ENCODE measurements around the gene LEAP2.
A peak's percentile ranks its signal among the peaks of the same experiment; 100 is the strongest.

LEAP2 gene

DNA sequence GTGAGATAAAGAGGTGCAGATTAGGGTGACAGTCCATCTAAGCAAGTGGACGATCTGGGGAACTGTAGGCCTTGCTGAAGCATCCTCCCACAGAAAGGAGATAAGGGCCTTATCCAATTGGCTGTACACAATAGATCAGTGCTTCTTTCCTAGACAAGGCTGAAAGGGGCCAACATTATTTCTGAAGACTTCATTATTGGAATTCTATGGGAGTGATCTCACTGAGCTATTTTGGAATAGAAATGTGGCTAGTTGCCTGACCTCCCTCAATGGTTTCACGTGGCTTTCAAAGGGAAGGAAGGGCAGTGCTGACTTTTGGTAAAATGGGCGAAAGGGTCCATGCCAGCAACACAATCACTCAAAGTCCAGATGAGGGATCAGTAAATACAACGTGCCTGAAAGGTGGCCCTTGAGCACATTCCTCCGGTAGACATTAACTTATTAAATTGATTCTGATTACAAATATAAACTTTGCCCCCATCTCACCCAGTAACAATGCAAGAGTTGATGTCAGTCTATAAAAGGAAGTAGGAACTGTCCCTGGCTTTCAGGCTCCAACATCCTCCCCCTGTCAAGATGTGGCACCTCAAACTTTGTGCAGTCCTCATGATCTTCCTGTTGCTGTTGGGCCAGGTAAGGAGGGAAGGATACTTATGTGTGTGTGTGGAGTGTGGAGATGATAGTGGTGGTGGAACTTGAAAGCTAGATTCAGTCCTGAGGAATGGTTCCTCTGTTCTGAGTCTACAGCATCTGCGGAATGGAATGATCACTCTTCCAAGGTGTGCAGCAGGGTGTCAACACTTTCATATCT lies at the start of gene LEAP2:
Gene LEAP2 (plus strand): TSS at position 550 of the 811 bp plus-strand sequence. CDS start 27 bp downstream, at position 577.
- DNase-seq: no peak

DNA sequence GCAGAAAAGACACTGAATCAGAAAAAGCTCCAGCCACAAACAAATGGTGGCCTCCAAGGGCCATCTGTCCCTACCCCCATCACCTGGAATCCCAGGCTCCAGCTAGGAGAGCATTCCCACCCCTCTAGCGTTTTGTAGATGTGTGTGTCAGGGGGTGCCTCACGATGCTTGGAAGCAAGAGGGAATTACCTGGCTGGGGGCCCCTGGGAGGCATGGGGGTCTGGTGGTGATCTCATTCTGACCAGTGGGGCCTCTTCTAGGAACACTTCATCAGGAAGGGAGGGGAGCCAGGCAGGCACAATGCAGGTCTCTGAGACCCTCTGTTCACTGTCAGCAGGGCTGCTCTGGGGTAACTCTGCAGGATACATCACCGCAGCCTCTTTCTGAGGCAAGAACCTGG lies 49.0 kb upstream of the LEAP2 start:
- DNase-seq: no peak

DNA sequence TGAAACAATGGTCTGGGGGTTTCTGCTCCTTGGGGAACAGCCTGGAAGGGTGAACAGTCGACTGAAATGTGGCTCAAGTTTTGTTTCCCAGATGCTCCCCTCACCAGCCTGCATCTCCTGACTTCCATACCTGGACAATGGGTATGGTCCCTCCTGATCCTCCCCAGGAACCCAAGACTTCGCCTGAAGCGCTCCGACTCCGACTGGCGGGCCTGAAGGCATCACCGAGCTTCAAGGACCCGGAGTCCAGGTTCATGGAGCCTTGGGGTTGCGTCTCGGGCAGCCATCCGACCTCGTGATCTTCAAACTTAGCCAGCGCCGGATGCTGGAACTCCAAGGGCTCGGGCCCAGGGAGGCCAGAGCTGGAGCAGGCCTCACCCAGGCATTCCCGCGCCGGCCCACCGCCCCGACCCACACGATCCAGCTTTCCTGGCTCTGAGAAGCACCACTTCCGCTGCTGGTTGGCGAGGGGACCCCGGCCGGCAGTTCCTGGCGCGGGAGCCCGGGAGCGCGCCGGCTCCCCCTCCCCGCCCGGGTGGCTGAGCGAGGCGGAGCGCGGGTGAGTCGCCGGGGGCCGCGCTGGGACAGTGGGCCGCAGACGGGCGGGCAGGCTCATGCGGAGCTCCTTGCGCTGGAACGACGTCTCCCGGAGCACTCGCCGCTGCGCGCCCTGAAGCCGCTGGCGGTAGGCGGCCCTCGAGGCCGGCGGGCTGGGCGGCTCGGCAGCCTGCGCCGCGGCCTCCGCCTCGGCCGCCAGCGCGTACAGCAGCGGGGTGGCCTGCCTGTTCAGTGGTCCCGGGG lies 48.2 kb upstream of the LEAP2 start:
- DNase-seq: no peak

GRCh38 chr5:132825834-132826391 lies 47.6 kb upstream of the LEAP2 start:
- no peak for DNase-seq

GRCh38 chr5:132826424-132827082 lies 46.9 kb upstream of the LEAP2 start:
- DNase-seq: no peak

DNA sequence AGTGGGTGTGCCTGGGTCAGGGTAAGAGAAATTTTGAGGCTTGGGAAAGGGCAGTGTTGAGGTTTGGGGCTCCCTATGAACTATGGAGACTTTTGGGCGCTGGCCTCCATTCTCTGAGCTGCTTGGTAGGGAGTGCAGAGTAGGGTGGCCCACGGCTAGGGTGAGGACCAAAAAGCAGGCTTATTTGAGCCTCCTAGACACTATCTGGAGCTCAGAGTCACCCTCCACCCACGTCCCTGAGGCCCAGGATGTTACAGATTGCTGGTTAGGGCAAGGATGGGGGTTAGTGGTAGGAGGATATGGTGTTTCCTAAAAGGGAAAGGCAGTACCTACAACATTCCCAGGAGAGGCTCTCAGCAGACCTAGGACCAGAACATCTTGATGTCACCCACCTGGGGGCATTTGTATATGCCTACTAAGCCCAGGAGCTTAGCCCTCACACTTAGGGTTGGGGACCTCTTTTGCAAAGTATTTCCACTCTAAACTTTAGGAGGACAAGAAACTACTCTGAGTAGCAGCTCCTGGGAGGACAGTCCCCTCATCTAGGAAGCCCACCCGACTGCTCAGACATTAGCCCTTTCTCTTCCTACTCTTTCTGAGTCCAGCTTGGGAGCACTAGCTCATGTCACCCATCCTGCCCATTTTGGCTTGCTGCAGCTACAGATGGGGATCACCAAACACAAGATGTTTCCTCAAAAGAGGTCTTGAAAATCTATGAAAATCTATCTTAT lies 45.4 kb upstream of the LEAP2 start:
- DNase-seq: no peak

GRCh38 chr5:132828846-132829494 lies 44.5 kb upstream of the LEAP2 start:
- no peak for DNase-seq

DNA sequence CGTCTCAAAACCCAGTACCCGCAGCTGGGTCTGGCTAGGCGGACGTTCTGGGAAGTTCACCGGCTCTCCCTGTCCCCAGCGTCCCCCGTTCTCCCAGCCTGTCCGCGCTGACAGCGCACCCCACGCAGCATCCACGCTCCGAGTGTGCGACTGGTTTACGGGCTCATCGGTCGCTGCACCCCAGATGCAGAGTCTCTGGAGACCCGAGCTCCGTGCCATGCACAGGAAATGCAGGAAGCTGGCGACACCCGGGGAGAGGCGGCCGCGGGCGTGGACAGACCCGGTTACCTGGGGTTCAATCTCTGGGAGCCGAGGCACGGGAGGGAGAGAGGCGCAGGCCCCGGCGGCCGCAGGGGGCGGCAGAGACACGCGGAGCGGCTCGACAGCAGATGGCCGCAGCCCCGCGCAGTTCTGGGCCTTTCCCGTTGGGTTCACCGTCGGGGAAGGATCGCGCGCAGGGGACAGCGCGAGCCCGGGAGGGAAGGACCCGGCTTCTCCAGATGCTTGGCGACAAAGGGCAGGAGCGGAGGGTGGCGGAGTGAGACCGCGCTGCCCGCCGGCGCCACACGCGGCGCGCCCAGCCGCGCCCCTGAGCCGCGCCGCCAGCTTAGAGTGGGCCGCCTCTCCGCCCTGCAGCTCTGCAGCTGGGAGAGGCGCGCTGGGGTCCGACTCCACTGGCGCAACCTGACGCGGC lies 43.6 kb upstream of the LEAP2 start:
- peak; percentile 14 to 48 for DNase-seq

- DNase-seq: no peak
These were observed 42.9 kb upstream of the LEAP2 start, which contains the start of gene SHROOM1 for GRCh38 chr5:132830436-132831094. Gene SHROOM1 (minus strand): TSS chr5:132830647. CDS start chr5:132826140, 4,507 bp downstream.

- no peak for DNase-seq
These were observed 42.2 kb upstream of the LEAP2 start for GRCh38 chr5:132831095-132831860.

GRCh38 chr5:132832612-132833011 lies 40.9 kb upstream of the LEAP2 start:
- DNase-seq: no peak

- DNase-seq: no peak
These were observed 39.4 kb upstream of the LEAP2 start for GRCh38 chr5:132834057-132834456.

DNA sequence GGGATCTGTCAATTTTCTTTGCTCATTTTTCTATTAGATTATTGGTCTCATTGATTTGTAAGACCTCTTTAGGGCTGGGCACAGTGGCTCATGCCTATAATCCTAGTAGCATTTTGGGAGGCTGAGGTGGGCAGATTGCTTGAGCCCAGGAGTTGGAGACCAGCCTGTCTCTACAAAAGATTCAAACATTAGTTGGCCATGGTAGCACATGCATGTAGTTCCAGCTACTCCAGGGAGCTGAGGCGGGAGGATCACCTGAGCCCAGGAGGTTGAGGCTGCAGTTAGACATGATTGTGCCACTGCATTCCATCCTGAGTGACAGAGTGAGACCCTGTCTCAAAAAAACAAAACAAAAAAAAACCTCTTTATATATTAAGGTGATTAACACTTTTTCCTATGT lies 36.6 kb upstream of the LEAP2 start:
- DNase-seq: no peak

DNA sequence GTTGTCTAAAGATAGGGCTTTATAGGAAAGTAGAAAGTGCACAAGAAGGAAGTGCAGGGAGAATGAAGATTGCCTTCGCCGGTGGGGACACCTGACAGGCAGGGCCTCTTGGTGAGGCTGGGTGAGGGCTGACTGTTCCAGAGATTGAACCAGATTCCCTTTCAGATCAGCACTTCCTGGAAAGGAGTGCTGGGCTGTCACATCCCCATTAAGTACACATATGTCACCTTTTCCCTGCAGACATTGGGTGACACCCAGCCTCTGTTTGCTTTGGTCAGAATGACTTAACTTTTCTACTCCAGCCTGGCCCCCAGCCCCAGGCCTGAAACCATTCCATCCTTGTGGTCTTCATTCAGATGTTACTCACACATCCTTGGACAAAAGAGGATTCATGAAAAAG lies 35.6 kb upstream of the LEAP2 start:
- no peak for DNase-seq

GRCh38 chr5:132838516-132839282 lies 34.8 kb upstream of the LEAP2 start:
- DNase-seq: no peak

- no peak for DNase-seq
These were observed 33.8 kb upstream of the LEAP2 start for GRCh38 chr5:132839426-132840301.

- no peak for DNase-seq
These were observed 33.2 kb upstream of the LEAP2 start for GRCh38 chr5:132840313-132840712.

DNA sequence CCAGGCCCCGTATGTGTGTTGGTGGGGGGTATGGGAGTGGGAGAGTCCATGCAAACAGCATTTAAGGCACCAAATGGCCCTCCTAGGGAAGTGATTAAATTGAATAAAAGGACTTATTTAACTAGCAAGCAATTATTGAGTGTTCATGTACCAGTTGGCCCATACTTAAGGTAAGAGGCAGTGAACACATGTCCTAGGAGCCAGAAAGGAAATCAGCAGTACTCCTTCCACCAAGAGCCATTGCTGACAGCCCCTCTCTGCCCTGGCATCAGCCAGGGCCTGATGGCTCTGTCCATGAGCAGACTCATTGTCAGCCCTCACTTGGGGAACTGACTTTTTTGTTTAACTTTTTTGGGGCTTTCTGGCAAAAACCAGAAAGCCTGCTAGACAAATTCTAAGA lies 32.6 kb upstream of the LEAP2 start:
- no peak for DNase-seq

Measured in bone marrow (tissue), 2 donors.